HEK293 (cell line): ENCODE results near the gene NSD1.

Experiments
- FEZF1 ChIP-seq: fragments of 450-650 bp; formaldehyde crosslinking; IDR thresholded peaks from 2 replicates; pipeline ENCODE4 v1.5.1; 2016; ENCODE audit warnings: missing biosample characterization, missing genetic modification characterization
- INSM2 ChIP-seq: fragments of 450-650 bp; formaldehyde crosslinking; IDR thresholded peaks from 2 replicates; pipeline ENCODE4 v1.5.1; 2016; ENCODE audit warnings: missing biosample characterization, missing genetic modification characterization
- KLF1 ChIP-seq: fragments of 450-650 bp; formaldehyde crosslinking; IDR thresholded peaks from 2 replicates; pipeline ENCODE4 v1.5.1; 2016; ENCODE audit warnings: missing biosample characterization, missing genetic modification characterization
- KLF10 ChIP-seq: fragments of 450-650 bp; IDR thresholded peaks from 2 replicates; pipeline ENCODE4 v1.5.1; 2018; ENCODE audit warnings: missing biosample characterization, mild to moderate bottlenecking, missing genetic modification characterization
- KLF9 ChIP-seq: fragments of 450-650 bp; formaldehyde crosslinking; IDR thresholded peaks from 2 replicates; pipeline ENCODE4 v1.5.1; 2016; ENCODE audit warnings: missing biosample characterization, missing genetic modification characterization, low read depth
- MEIS1 ChIP-seq: sonication (generic); formaldehyde crosslinking; IDR thresholded peaks from 2 replicates; pipeline ENCODE4 v1.8.1; 2022; ENCODE audit warnings: missing genetic modification reagents, mild to moderate bottlenecking, borderline replicate concordance
- PATZ1 ChIP-seq: fragments of 450-650 bp; formaldehyde crosslinking; IDR thresholded peaks from 2 replicates; pipeline ENCODE4 v1.5.1; 2016; ENCODE audit warnings: missing biosample characterization, missing genetic modification characterization
- PRDM6 ChIP-seq: fragments of 450-650 bp; formaldehyde crosslinking; IDR thresholded peaks from 2 replicates; pipeline ENCODE4 v1.5.1; 2017; ENCODE audit warnings: missing biosample characterization, missing genetic modification characterization
- ZBTB1 ChIP-seq: fragments of 450-650 bp; formaldehyde crosslinking; IDR thresholded peaks from 2 replicates; pipeline ENCODE4 v1.5.1; 2016; ENCODE audit warnings: missing biosample characterization, missing genetic modification characterization
- ZBTB26 ChIP-seq: fragments of 450-650 bp; formaldehyde crosslinking; optimal IDR thresholded peaks from 2 replicates; pipeline ENCODE3; 2016; ENCODE audit warnings: missing biosample characterization, mild to moderate bottlenecking, missing genetic modification characterization
- ZFP37 ChIP-seq: fragments of 450-650 bp; formaldehyde crosslinking; IDR thresholded peaks from 2 replicates; pipeline ENCODE4 v1.5.1; 2016; ENCODE audit warnings: missing biosample characterization, missing genetic modification characterization
- ZNF146 ChIP-seq: fragments of 450-650 bp; formaldehyde crosslinking; IDR thresholded peaks from 2 replicates; pipeline ENCODE4 v1.5.1; 2016; ENCODE audit warnings: missing biosample characterization, missing genetic modification characterization
- ZNF16 ChIP-seq: fragments of 450-650 bp; formaldehyde crosslinking; IDR thresholded peaks from 2 replicates; pipeline ENCODE4 v1.5.1; 2016; ENCODE audit warnings: low read depth, missing biosample characterization, missing genetic modification characterization
- ZNF19 ChIP-seq: fragments of 450-650 bp; formaldehyde crosslinking; IDR thresholded peaks from 2 replicates; pipeline ENCODE4; 2016; ENCODE audit warnings: missing biosample characterization, missing genetic modification characterization, low read depth
- ZNF211 ChIP-seq: fragments of 450-650 bp; formaldehyde crosslinking; IDR thresholded peaks from 2 replicates; pipeline ENCODE4 v1.5.1; 2016; ENCODE audit warnings: low read depth, missing biosample characterization, missing genetic modification characterization
- ZNF266 ChIP-seq: fragments of 450-650 bp; formaldehyde crosslinking; IDR thresholded peaks from 2 replicates; pipeline ENCODE4 v1.5.1; 2016; ENCODE audit warnings: missing biosample characterization, missing genetic modification characterization, low read depth
- ZNF391 ChIP-seq: fragments of 450-650 bp; formaldehyde crosslinking; IDR thresholded peaks from 2 replicates; pipeline ENCODE4 v1.5.1; 2016; ENCODE audit warnings: low read depth, missing biosample characterization, missing genetic modification characterization, borderline replicate concordance
- ZNF398 ChIP-seq: fragments of 450-650 bp; formaldehyde crosslinking; IDR thresholded peaks from 2 replicates; pipeline ENCODE4 v1.5.1; 2017; ENCODE audit warnings: missing biosample characterization, missing genetic modification characterization
- ZNF449 ChIP-seq: fragments of 450-650 bp; formaldehyde crosslinking; IDR thresholded peaks from 2 replicates; pipeline ENCODE4 v1.5.1; 2017; ENCODE audit warnings: missing biosample characterization, mild to moderate bottlenecking, missing genetic modification characterization, moderate library complexity
- ZNF488 ChIP-seq: fragments of 450-650 bp; formaldehyde crosslinking; IDR thresholded peaks from 2 replicates; pipeline ENCODE4 v1.5.1; 2016; ENCODE audit warnings: missing biosample characterization, missing genetic modification characterization
- ZNF645 ChIP-seq: fragments of 450-650 bp; formaldehyde crosslinking; IDR thresholded peaks from 2 replicates; pipeline ENCODE4; 2016; ENCODE audit warnings: missing biosample characterization, missing genetic modification characterization
- ZNF658 ChIP-seq: fragments of 450-650 bp; formaldehyde crosslinking; IDR thresholded peaks from 2 replicates; pipeline ENCODE4; 2016; ENCODE audit warnings: missing biosample characterization, missing genetic modification characterization
- ZNF830 ChIP-seq: fragments of 450-650 bp; IDR thresholded peaks from 2 replicates; pipeline ENCODE4 v1.5.0; 2018; ENCODE audit warnings: missing biosample characterization, missing genetic modification characterization, low read depth, mild to moderate bottlenecking, moderate library complexity
- ZSCAN30 ChIP-seq: fragments of 450-650 bp; IDR thresholded peaks from 2 replicates; pipeline ENCODE4 v1.5.1; 2018; ENCODE audit warnings: missing biosample characterization, mild to moderate bottlenecking, missing genetic modification characterization, moderate library complexity
- ZSCAN4 ChIP-seq: fragments of 450-650 bp; formaldehyde crosslinking; IDR thresholded peaks from 2 replicates; pipeline ENCODE4 v1.5.1; 2017; ENCODE audit warnings: missing biosample characterization, missing genetic modification characterization

The NSD1 gene

GRCh38 chr5:177133853-177134696, 502 bp downstream of the NSD1 start (continued):
- TF ChIP-seq ZNF19, result no peak
- TF ChIP-seq ZFP37, result 0 out of 2 replicates have a peak, but pooled peaks have one; percentile 31
- no peak for TF ChIP-seq PRDM6
- TF ChIP-seq ZNF266, result no peak
- peak; percentile 51; the same call in 1 of the 2 replicates for TF ChIP-seq INSM2
- no peak for TF ChIP-seq ZSCAN4 (tag by site-specific recombination)
- TF ChIP-seq ZNF830 (tag by site-specific recombination), result no peak
- peak; percentile 81 for TF ChIP-seq ZBTB26
- TF ChIP-seq PATZ1, result peak; percentile 94
- 0 out of 2 replicates have a peak, but pooled peaks have one; percentile 10 for TF ChIP-seq ZSCAN30 (tag by site-specific recombination)
- TF ChIP-seq ZNF146 (tag by site-specific recombination), result no peak
- peak; percentile 65 for TF ChIP-seq KLF9 (tag by site-specific recombination)
- peak; percentile 20; the same call in 1 of the 2 replicates for TF ChIP-seq KLF1
- no peak for TF ChIP-seq ZBTB1
- no peak for TF ChIP-seq ZNF645
- TF ChIP-seq FEZF1 (tag by site-specific recombination), result no peak
- peak; percentile 96 for TF ChIP-seq ZNF398 (tag by site-specific recombination)
- TF ChIP-seq ZNF391, result no peak
- TF ChIP-seq ZNF488, result no peak
- TF ChIP-seq ZNF16 (tag by site-specific recombination), result no peak
- peak; percentile 63 for TF ChIP-seq ZNF449 (tag by site-specific recombination)
- TF ChIP-seq ZNF211, result no peak
- no peak for TF ChIP-seq MEIS1 (CRISPR knock-in tag)
- no peak for TF ChIP-seq KLF10 (tag by site-specific recombination)
- TF ChIP-seq ZNF658 (tag by site-specific recombination), result no peak
